Measurements from ENCODE around the gene VEPH1.

DNA sequence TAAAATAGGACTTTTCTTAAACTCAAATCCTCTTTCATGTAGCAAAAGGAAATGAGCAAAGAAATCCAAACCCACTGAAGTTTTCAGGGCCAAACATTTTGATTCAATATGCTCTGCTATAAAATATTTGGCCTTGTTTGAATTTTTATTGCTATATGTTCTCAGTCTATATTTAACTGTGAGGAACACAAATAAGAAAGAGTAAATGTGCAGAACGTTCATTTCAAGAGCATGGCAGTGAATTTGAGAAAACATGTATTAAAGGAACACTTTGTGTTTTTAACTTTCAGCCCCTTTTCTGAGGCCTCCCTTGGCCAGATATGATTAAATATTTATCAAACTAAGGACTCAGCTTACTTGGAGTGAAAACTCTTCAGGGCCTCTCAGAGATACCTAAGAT is 218.5 kb downstream of the VEPH1 start:
- TF ChIP-seq POLR2A (IDR thresholded peaks at IDR 0.05): no peak
- TF ChIP-seq, protein P1, sequence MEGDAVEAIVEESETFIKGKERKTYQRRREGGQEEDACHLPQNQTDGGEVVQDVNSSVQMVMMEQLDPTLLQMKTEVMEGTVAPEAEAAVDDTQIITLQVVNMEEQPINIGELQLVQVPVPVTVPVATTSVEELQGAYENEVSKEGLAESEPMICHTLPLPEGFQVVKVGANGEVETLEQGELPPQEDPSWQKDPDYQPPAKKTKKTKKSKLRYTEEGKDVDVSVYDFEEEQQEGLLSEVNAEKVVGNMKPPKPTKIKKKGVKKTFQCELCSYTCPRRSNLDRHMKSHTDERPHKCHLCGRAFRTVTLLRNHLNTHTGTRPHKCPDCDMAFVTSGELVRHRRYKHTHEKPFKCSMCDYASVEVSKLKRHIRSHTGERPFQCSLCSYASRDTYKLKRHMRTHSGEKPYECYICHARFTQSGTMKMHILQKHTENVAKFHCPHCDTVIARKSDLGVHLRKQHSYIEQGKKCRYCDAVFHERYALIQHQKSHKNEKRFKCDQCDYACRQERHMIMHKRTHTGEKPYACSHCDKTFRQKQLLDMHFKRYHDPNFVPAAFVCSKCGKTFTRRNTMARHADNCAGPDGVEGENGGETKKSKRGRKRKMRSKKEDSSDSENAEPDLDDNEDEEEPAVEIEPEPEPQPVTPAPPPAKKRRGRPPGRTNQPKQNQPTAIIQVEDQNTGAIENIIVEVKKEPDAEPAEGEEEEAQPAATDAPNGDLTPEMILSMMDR (IDR thresholded peaks at IDR 0.05 in 4 of 5, conservative IDR thresholded peaks at IDR 0.05 in 1 of 5): no peak

Data from gastrocnemius medialis (tissue), 4 donors.